GM23338 (cell line): ENCODE data around the gene GPC5.

ENCODE experiments used
- CREB1 ChIP-seq: fragments of 250-450 bp; sonication (Bioruptor Pico); IDR thresholded peaks from 2 replicates; pipeline ENCODE4 v1.5.0; 2020; ENCODE audit warnings: low read depth, mild to moderate bottlenecking, moderate library complexity
- ETS1 ChIP-seq: IDR thresholded peaks from 2 replicates; pipeline ENCODE4 v1.6.1; 2016; ENCODE audit warnings: antibody characterized with exemption
- EZH2 ChIP-seq: fragments of 200-600 bp; sonication (generic); IDR thresholded peaks from one replicate; pipeline ENCODE4 v1.8.0; 2017; ENCODE audit warnings: antibody characterized with exemption, mild to moderate bottlenecking, low read depth; ENCODE audit not compliant: unreplicated experiment
- EZH2phosphoT487 ChIP-seq: fragments of 200-600 bp; sonication (generic); IDR thresholded peaks from one replicate; pipeline ENCODE4 v1.8.1; 2018; ENCODE audit warnings: antibody characterized with exemption; ENCODE audit not compliant: unreplicated experiment
- JUNB ChIP-seq: IDR thresholded peaks from one replicate; pipeline ENCODE4 v1.6.1; 2016; ENCODE audit warnings: antibody characterized with exemption; ENCODE audit not compliant: unreplicated experiment
- POLR2AphosphoS5 ChIP-seq: IDR thresholded peaks from 2 replicates; pipeline ENCODE4 v1.6.1; 2016; ENCODE audit warnings: antibody characterized with exemption, low read depth
- REST ChIP-seq: IDR thresholded peaks from one replicate; pipeline ENCODE4 v1.6.1; 2018; ENCODE audit warnings: antibody characterized with exemption; ENCODE audit not compliant: unreplicated experiment
- ZNF331 ChIP-seq: fragments of 250-450 bp; sonication (Bioruptor Pico); IDR thresholded peaks from 2 replicates; pipeline ENCODE4 v1.5.0; 2020; ENCODE audit warnings: low read depth, mild to moderate bottlenecking, moderate library complexity
- TF ChIP-seq, protein P1 (sequence below), 2 experiments: fragments of 200-600 bp in 1 of 2; sonication (generic) in 1 of 2; conservative IDR thresholded peaks; 2 replicates each; pipeline versions ENCODE4 v1.5.1 to v1.6.1; 2016 to 2017; ENCODE audit warnings: antibody characterized with exemption in 2 of 2, low read depth in 2 of 2, mild to moderate bottlenecking in 2 of 2, moderate library complexity in 1 of 2

- TF ChIP-seq REST: no peak
- TF ChIP-seq, protein P1, sequence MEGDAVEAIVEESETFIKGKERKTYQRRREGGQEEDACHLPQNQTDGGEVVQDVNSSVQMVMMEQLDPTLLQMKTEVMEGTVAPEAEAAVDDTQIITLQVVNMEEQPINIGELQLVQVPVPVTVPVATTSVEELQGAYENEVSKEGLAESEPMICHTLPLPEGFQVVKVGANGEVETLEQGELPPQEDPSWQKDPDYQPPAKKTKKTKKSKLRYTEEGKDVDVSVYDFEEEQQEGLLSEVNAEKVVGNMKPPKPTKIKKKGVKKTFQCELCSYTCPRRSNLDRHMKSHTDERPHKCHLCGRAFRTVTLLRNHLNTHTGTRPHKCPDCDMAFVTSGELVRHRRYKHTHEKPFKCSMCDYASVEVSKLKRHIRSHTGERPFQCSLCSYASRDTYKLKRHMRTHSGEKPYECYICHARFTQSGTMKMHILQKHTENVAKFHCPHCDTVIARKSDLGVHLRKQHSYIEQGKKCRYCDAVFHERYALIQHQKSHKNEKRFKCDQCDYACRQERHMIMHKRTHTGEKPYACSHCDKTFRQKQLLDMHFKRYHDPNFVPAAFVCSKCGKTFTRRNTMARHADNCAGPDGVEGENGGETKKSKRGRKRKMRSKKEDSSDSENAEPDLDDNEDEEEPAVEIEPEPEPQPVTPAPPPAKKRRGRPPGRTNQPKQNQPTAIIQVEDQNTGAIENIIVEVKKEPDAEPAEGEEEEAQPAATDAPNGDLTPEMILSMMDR (conservative IDR thresholded peaks at IDR 0.05; ENCODE audit: low read depth in 2 of 2): no peak
- TF ChIP-seq POLR2AphosphoS5: no peak
- no peak for TF ChIP-seq EZH2
- no peak for TF ChIP-seq ZNF331 (CRISPR knock-in tag)
- no peak for TF ChIP-seq ETS1
- no peak for TF ChIP-seq EZH2phosphoT487
- TF ChIP-seq JUNB: no peak
- TF ChIP-seq CREB1 (CRISPR knock-in tag): no peak
Measured at GRCh38 chr13:92864584-92865284, 1466.3 kb downstream of the GPC5 start.
